HG02870 (cell line): ENCODE data around the gene VPS13C.

ENCODE experiments used
- ATAC-seq: cut with Tn5 transposase; IDR thresholded peaks from one replicate; pipeline ENCODE4 v1.9.1; 2021; ENCODE audit warnings: mild to moderate bottlenecking, moderate library complexity; ENCODE audit not compliant: unreplicated experiment

The VPS13C gene

DNA sequence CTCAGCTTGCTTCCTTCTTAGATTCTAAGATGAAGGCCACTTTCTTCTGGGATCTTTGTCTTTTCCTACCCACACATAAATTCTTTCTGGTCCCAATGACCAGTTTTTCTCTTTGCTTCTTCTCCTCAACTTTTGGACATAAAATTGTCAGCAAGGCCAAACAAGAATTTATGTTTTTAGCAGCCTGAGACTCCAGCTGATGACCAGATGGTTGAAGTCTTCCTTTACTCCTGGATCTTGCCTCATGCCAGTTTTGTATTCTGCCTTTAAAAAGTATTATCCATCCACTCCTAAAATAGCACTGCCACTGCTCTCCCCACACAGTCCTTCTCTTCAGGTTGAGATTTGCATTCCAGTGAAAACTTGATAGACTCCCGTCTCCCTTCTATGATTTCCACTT, 236.0 kb downstream of the VPS13C start:
- ATAC-seq: no peak

DNA sequence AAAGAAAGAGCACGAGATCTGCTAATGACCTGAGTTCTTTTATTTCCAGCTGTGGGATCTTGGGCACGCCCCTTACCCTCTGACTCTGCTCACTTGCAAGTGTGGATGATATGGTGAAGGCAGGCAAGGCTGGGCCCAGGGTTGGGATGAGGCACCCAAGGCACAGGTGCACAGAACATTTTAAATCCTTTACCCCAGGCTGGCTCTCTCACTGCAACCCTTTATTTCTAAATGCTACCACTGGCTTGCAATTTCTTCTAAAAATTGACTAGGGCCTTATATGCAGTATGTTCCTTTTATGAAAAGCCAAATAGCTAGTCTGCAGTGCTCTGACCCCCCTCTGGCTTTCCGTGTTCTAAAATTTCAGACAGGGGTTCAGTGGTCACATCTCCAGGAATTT, 237.7 kb downstream of the VPS13C start:
- ATAC-seq: no peak

GRCh38 chr15:61820951-61821350, 239.3 kb downstream of the VPS13C start:
- no peak for ATAC-seq

GRCh38 chr15:61820212-61820611, 240.0 kb downstream of the VPS13C start:
- ATAC-seq: no peak

DNA sequence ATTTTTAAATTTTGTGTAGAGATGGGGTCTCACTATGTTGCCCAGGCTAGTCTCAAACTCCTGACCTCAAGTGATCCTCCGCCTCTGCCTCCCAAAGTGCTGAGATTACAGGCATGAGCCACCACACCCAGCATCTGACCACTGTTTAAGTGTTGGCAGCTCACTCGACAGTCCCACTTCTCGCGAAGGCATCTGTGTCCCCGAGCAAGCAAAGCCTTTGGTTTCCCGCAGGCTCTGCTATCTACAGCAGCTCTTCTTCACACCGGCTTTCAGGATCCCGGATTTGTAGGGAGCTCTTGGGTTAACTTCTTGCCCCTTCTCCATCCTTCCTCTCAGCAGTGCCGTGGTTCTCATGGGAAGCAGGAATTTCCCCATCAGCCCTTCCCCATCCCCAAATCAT, 240.9 kb downstream of the VPS13C start:
- ATAC-seq: no peak

GRCh38 chr15:61818801-61819200, 241.4 kb downstream of the VPS13C start:
- no peak for ATAC-seq

- no peak for ATAC-seq
Measured at GRCh38 chr15:61816856-61817255, 243.4 kb downstream of the VPS13C start.

DNA sequence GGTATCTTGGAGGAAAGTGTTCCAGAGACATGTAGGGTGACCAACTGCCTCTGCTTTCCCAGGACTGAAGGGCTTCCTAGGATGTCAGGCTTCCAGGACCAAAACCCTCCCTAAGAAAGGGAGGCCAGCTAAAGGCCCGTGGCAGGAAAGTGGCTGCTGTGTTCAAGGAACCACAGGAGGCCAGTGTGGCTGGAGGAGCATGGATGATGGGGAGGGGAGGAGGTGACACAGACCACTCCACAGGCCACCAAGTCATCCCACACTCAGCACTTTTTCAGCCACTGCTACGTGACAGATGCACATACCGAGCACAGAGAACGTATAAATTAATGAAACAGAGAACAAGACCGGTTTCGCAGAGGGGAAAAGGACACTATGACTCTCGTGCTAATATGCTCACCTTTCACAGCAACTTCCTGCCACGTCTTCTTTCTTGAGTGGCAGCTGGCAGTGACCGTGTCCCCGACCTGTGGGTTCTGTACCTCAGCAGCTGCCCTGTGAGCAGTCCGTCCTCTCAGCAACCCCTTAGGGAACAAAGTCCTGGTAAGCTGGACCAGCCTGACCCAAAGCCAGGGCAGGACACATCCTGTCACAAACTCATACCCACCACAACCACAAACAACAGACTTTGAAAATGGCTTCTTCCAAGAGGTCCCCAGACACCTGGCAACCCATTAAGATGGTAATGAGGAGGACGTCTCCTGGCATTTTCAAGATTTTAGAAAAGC, 244.7 kb downstream of the VPS13C start:
- no peak for ATAC-seq

GRCh38 chr15:61812476-61812875, 247.8 kb downstream of the VPS13C start:
- no peak for ATAC-seq

- ATAC-seq: no peak
Measured at GRCh38 chr15:61811952-61812351, 248.3 kb downstream of the VPS13C start.

- ATAC-seq: no peak
Measured at GRCh38 chr15:61809216-61809615, 251.0 kb downstream of the VPS13C start.

DNA sequence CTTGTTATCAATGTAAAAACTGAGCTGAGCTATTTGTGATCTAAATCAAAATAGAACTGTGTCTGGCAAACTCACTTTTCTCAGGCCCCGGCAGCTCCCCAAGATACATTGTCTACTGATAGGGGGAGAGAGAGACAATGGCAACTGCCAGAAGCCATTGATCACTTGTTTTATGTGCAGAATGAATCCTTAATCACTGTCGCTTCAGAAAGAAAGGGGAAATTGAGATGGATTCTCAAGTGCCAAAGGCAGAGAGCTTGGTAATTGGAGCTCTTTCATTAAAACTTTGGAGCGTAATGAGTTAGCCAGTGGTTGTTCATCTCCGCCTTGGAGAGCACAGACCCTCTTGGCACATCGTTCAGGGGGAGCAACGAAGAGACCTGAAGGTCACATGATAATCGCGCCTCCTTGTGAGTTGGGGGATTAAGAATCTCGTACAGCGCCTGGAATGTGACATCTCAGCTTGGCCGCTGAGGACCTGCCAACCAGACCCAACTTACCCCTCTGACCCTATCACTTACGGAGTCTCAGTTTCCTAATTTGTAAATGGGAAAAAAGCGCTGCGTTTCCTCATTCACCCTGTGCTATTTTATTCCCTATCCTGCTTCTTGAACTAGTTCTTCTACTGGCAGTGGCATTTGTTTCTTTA, 252.8 kb downstream of the VPS13C start:
- ATAC-seq: no peak
